Measurements from ENCODE around the gene ATG13. TPM values are rescaled to one million over a fixed set of nuclear protein-coding genes. Genes with fewer than 3 reads are reported as not detected.
"Not testable (repeated sequence)": the region's sequence is repeated elsewhere in the genome, so short reads cannot be mapped to it uniquely, and the experiment has no call there.

ATG13 gene
- total RNA-seq, 2 donors from 2014 or later: 54.5 to 80.2 TPM

DNA sequence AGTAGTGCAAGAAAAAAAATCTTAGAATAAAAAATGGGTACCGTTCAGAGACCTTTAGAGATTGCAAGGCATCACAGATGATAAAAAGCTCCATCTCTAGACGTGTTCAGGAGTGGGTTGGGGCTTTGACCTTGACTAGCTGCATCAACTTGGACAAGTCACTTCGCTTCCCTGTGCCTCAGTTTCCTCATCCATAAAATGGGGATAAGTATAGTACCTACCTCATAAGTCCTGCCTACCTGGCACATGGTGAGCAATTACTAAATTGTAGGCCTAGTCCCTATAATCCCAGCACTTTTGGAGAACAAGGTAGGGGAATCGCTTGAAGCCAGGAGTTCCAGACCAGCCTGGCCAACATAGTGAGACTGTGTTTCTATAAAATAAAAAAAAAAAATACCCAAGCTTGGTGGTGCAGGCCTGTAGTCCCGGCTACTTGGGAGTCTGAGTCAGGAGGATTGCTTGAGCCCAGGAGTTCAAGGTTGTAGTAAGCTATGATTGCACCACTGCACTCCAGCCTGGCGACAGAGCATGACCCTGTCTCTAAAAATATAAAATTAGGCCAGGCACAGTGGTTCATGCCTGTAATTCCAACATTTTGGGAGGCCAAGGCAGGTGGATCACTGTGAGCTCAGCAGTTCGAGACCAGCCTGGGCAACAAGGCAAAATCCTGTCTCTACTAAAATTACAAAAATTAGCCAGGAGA lies 95.7 kb downstream of the ATG13 start:
- peak overlapping the region; percentile 87 to 94 for H3K27ac ChIP-seq

GRCh38 chr11:46717825-46718154 lies 100.4 kb downstream of the ATG13 start:
- H3K27me3 ChIP-seq, H3K4me1 ChIP-seq: not testable (repeated sequence)

More for the DNA sequence above, 95.7 kb downstream of the ATG13 start:
- no peak overlapping the region for H3K4me3 ChIP-seq
- no peaks in the 10 kb centered on the region for H3K9me3 ChIP-seq
- H3K36me3 ChIP-seq: no peaks in the 10 kb centered on the region
- TF ChIP-seq CTCF (IDR thresholded peaks at IDR 0.05): no peak
- no peaks in the 10 kb centered on the region for H3K27me3 ChIP-seq
- DNase-seq (ENCODE audit: low spot score): no peak
- H3K4me1 ChIP-seq: peaks cover 0 to 12% of the 10 kb centered on the region in 2 donors

GRCh38 chr11:46718155-46719019 lies 101.0 kb downstream of the ATG13 start:
- Histone ChIP-seq H3K27ac (no peak overlapping the region), H3K4me3 (no peak overlapping the region), H3K36me3 (no peaks in the 10 kb centered on the region), H3K9me3 (no peaks in the 10 kb centered on the region), H3K4me1 (no peaks in the 10 kb centered on the region), H3K27me3 (no peaks in the 10 kb centered on the region)
- no peak for DNase-seq (ENCODE audit: low spot score)
- no peak for TF ChIP-seq CTCF (IDR thresholded peaks at IDR 0.05)

More at GRCh38 chr11:46717825-46718154, 100.4 kb downstream of the ATG13 start:
- not testable (repeated sequence) for H3K27ac ChIP-seq; H3K4me3 ChIP-seq; DNase-seq (ENCODE audit: low spot score); H3K36me3 ChIP-seq; H3K9me3 ChIP-seq

GRCh38 chr11:46719048-46719542 lies 101.7 kb downstream of the ATG13 start, which contains the start of gene F2:
Gene F2, plus strand, starts transcription at chr11:46719213. Its CDS starts 23 bp downstream, at chr11:46719236.
- Histone ChIP-seq H3K27me3 (no peaks in the 10 kb centered on the region), H3K27ac (no peak within 1 kb of the TSS), H3K4me1 (no peaks in the 10 kb centered on the region), H3K36me3 (no peaks in the 10 kb centered on the region), H3K4me3 (no peak within 1 kb of the TSS), H3K9me3 (no peaks in the 10 kb centered on the region)
- TF ChIP-seq CTCF (IDR thresholded peaks at IDR 0.05): no peak
- DNase-seq (ENCODE audit: low spot score): no peak

DNA sequence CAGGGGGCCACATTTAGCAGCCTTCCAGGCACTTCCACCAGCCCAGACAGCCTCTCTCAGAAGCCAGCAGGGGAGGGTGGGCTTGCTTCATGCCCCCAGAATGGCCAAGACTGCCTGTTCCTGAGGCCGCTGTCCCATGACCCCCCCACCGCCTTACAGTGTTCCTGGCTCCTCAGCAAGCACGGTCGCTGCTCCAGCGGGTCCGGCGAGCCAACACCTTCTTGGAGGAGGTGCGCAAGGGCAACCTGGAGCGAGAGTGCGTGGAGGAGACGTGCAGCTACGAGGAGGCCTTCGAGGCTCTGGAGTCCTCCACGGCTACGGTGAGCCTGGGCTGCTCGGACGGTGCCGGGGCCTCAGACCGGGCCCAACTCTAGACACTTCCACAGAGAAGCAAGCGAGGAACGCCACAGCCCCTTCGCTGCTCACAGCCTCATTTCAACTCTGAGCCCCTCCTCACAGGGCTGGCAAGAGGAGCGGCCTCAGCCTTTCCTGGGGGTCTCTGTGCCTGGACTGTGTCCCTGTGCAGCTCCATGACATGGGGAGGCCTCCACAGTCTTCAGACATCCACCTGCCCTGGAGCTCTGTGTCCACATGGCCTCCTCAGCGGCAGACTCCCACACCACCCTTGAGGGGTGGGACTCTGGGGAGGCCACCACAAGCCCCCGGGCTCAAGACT lies 102.3 kb downstream of the ATG13 start:
- Histone ChIP-seq H3K4me3 (no peak overlapping the region), H3K4me1 (no peaks in the 10 kb centered on the region), H3K27me3 (no peaks in the 10 kb centered on the region), H3K9me3 (no peaks in the 10 kb centered on the region), H3K36me3 (no peaks in the 10 kb centered on the region), H3K27ac (no peak overlapping the region)
- no peak for TF ChIP-seq CTCF (IDR thresholded peaks at IDR 0.05)
- no peak for DNase-seq (ENCODE audit: low spot score)

- H3K36me3 ChIP-seq: no peaks in the 10 kb centered on the region
- no peak overlapping the region for H3K27ac ChIP-seq
- no peaks in the 10 kb centered on the region for H3K9me3 ChIP-seq
- no peak overlapping the region for H3K4me3 ChIP-seq
- no peak for DNase-seq (ENCODE audit: low spot score)
- no peaks in the 10 kb centered on the region for H3K27me3 ChIP-seq
- no peaks in the 10 kb centered on the region for H3K4me1 ChIP-seq
- TF ChIP-seq CTCF (IDR thresholded peaks at IDR 0.05): no peak
These were observed 103.9 kb downstream of the ATG13 start for GRCh38 chr11:46721286-46721685.
